Body of pancreas (tissue), 4 donors: ENCODE results near the gene DRC1. TPM values are rescaled to one million over a fixed set of nuclear protein-coding genes. Genes with fewer than 3 reads are reported as not detected.

Experiments
- ATAC-seq: fragments of 150-250 bp; one replicate; pipeline ENCODE4 v1.9.1; 2016
- DNase-seq, 4 donors: peaks; one replicate each; pipeline ENCODE4 v3.0.0-alpha.2; 2019
- H3K27ac ChIP-seq, 4 donors: fragments of 200-600 bp; sonication (generic); 1 replicate in 3 of 4; 2 replicates in 1 of 4; pipeline versions ENCODE4 v1.5.1 to v1.6.1; 2016 to 2019; ENCODE audit warnings: mild to moderate bottlenecking in 1 of 4, mixed read lengths in 1 of 4, moderate library complexity in 1 of 4
- H3K27me3 ChIP-seq, 2 donors: fragments of 200-600 bp; sonication (generic); one replicate each; pipeline ENCODE4 v1.6.0; 2016; ENCODE audit warnings: mild to moderate bottlenecking in 1 of 2
- H3K36me3 ChIP-seq, 2 donors: fragments of 200-600 bp; sonication (generic); replicated peaks in 1 of 2; 2 replicates each; pipeline ENCODE4 v1.5.1; 2016; ENCODE audit warnings: low read depth in 2 of 2; ENCODE audit not compliant: insufficient read depth in 1 of 2
- H3K4me1 ChIP-seq: fragments of 200-600 bp; sonication (generic); one replicate; pipeline ENCODE4 v1.6.0; 2016
- H3K4me3 ChIP-seq, 2 donors: fragments of 200-600 bp; sonication (generic); 1 replicate in 1 of 2; 2 replicates in 1 of 2; pipeline ENCODE4 v1.5.1; 2016 to 2019
- H3K9me3 ChIP-seq, 3 donors: fragments of 200-600 bp; sonication (generic); 1 replicate in 2 of 3; 2 replicates in 1 of 3; pipeline ENCODE4 v1.5.1; 2016
- CTCF ChIP-seq, 7 experiments: fragments of 450-650 bp in 4 of 7; fragments of 200-600 bp in 3 of 7; sonication (generic) in 3 of 7; IDR thresholded peaks; one replicate each; pipeline ENCODE4 v1.5.1; 2016 to 2019; ENCODE audit warnings: antibody characterized with exemption in 7 of 7
- POLR2A ChIP-seq, 3 donors: fragments of 450-650 bp; IDR thresholded peaks; one replicate each; pipeline ENCODE4 v1.6.1; 2016; ENCODE audit warnings: antibody characterized with exemption in 3 of 3, mild to moderate bottlenecking in 2 of 3
- WGBS, 2 donors: methylation state at CpG; one replicate each; pipeline ENCODE4 v1.1.5; 2017; 5-methylcytosine and 5-hydroxymethylcytosine counted together
- intact Hi-C: fragments of 100-400 bp; cut with DNase I; formaldehyde crosslinking; loops from one replicate; pipeline ENCODE4 v1.15.1; 2023
- total RNA-seq, 2 donors: library from RNA; depleted of rRNA; stranded (reverse); fragments of >200 nt; gene quantifications; one replicate each; pipeline ENCODE4 v1.1.0, GENCODE V29; 2016

DRC1 gene
- total RNA-seq, 2 donors from 2014 or later, result not detected

GRCh38 chr2:26356771-26357170, 44.9 kb upstream of the DRC1 start:
- 83 to 91% methylated on average over 2 of the region's 2 CpGs for WGBS, 2 donors
- TF ChIP-seq POLR2A (IDR thresholded peaks at IDR 0.05), result no peak
- no peak for TF ChIP-seq CTCF (IDR thresholded peaks at IDR 0.05)

GRCh38 chr2:26359886-26360473, 41.7 kb upstream of the DRC1 start:
- H3K4me3 ChIP-seq, result no peak overlapping the region
- peak overlapping the region in 1 of 4 donors; percentile 7 for H3K27ac ChIP-seq
- H3K27me3 ChIP-seq, result no peaks in the 10 kb centered on the region
- TF ChIP-seq POLR2A (IDR thresholded peaks at IDR 0.05) (no peak), CTCF (IDR thresholded peaks at IDR 0.05) (no peak)
- intact Hi-C loops, result no loop called here
- 30 to 35% methylated on average over 4 of the region's 4 CpGs for WGBS, 2 donors
- ATAC-seq (peak; percentile 55), DNase-seq (peak in 1 of 4 donors; percentile 23)
- no peaks in the 10 kb centered on the region for H3K9me3 ChIP-seq
- no peaks in the 10 kb centered on the region for H3K36me3 ChIP-seq
- H3K4me1 ChIP-seq, result peaks cover 22% of the 10 kb centered on the region

More at GRCh38 chr2:26356771-26357170, 44.9 kb upstream of the DRC1 start:
- Histone ChIP-seq H3K4me1 (peaks cover 22% of the 10 kb centered on the region), H3K27me3 (no peaks in the 10 kb centered on the region), H3K9me3 (no peaks in the 10 kb centered on the region), H3K36me3 (no peaks in the 10 kb centered on the region), H3K27ac (no peak overlapping the region), H3K4me3 (no peak overlapping the region)
- ATAC-seq, result no peak
- DNase-seq, result no peak
- intact Hi-C loops, result no loop called here

GRCh38 chr2:26363323-26363722, 38.4 kb upstream of the DRC1 start:
- Histone ChIP-seq H3K9me3 (no peaks in the 10 kb centered on the region), H3K27ac (no peak overlapping the region), H3K27me3 (no peaks in the 10 kb centered on the region), H3K4me1 (peaks cover 22% of the 10 kb centered on the region), H3K36me3 (peaks cover 2 to 4% of the 10 kb centered on the region in 2 donors), H3K4me3 (no peak overlapping the region)
- ATAC-seq (no peak), DNase-seq (no peak)
- 64 to 69% methylated on average over 4 of the region's 4 CpGs for WGBS, 2 donors
- TF ChIP-seq CTCF (IDR thresholded peaks at IDR 0.05), result no peak
- TF ChIP-seq POLR2A (IDR thresholded peaks at IDR 0.05), result no peak
- intact Hi-C loops, result no loop called here

GRCh38 chr2:26363958-26364357, 37.8 kb upstream of the DRC1 start:
- no peak overlapping the region for H3K4me3 ChIP-seq
- DNase-seq, result no peak
- ATAC-seq, result no peak
- H3K4me1 ChIP-seq, result peaks cover 19% of the 10 kb centered on the region
- H3K36me3 ChIP-seq, result peaks cover 2 to 4% of the 10 kb centered on the region in 2 donors
- no peaks in the 10 kb centered on the region for H3K27me3 ChIP-seq
- H3K9me3 ChIP-seq, result no peaks in the 10 kb centered on the region
- 79 to 95% methylated on average over 3 of the region's 3 CpGs for WGBS, 2 donors
- TF ChIP-seq POLR2A (IDR thresholded peaks at IDR 0.05) (no peak), CTCF (IDR thresholded peaks at IDR 0.05) (no peak)
- no peak overlapping the region for H3K27ac ChIP-seq
- intact Hi-C loops, result no loop called here

- 83 to 84% methylated on average over 4 of the region's 4 CpGs for WGBS, 2 donors
- Histone ChIP-seq H3K27ac (no peak overlapping the region), H3K36me3 (peaks cover 2 to 4% of the 10 kb centered on the region in 2 donors), H3K9me3 (no peaks in the 10 kb centered on the region), H3K4me3 (no peak overlapping the region), H3K27me3 (no peaks in the 10 kb centered on the region), H3K4me1 (peaks cover 12% of the 10 kb centered on the region)
- intact Hi-C loops, result no loop called here
- TF ChIP-seq CTCF (IDR thresholded peaks at IDR 0.05) (no peak), POLR2A (IDR thresholded peaks at IDR 0.05) (no peak)
- ATAC-seq, result no peak
- DNase-seq, result no peak
Observed at GRCh38 chr2:26364669-26365068, 37.1 kb upstream of the DRC1 start.
